Parathyroid adenoma (tissue), 2 donors: ENCODE results near the gene NXNL2.

ENCODE experiments used
- H2AFZ ChIP-seq: fragments of 300-600 bp; sonication (generic); one replicate; pipeline ENCODE4 v1.7.0; 2017; ENCODE audit warnings: antibody characterized with exemption, mild to moderate bottlenecking
- H3K27ac ChIP-seq: fragments of 300-600 bp; sonication (generic); one replicate; pipeline ENCODE4 v1.7.0; 2017
- H3K27me3 ChIP-seq: fragments of 300-600 bp; sonication (generic); one replicate; pipeline ENCODE4 v1.7.0; 2017; ENCODE audit warnings: low read length; ENCODE audit not compliant: control insufficient read depth, insufficient read depth
- H3K36me3 ChIP-seq: fragments of 300-600 bp; sonication (generic); one replicate; pipeline ENCODE4 v1.7.0; 2017; ENCODE audit warnings: low read length; ENCODE audit not compliant: control insufficient read depth, insufficient read depth
- H3K4me1 ChIP-seq: fragments of 300-600 bp; sonication (generic); one replicate; pipeline ENCODE4 v1.7.0; 2017; ENCODE audit warnings: control low read depth
- H3K4me2 ChIP-seq: fragments of 300-600 bp; sonication (generic); one replicate; pipeline ENCODE4 v1.7.0; 2017; ENCODE audit warnings: low read length
- H3K4me3 ChIP-seq: fragments of 300-600 bp; sonication (generic); one replicate; pipeline ENCODE4 v1.7.0; 2017; ENCODE audit warnings: low read depth, low read length
- H3K79me2 ChIP-seq: fragments of 300-600 bp; sonication (generic); one replicate; pipeline ENCODE4 v1.7.0; 2017; ENCODE audit warnings: control low read depth
- H3K9ac ChIP-seq: fragments of 300-600 bp; sonication (generic); one replicate; pipeline ENCODE4 v1.7.0; 2017; ENCODE audit warnings: mild to moderate bottlenecking
- H3K9me3 ChIP-seq: fragments of 300-600 bp; sonication (generic); one replicate; pipeline ENCODE4 v1.7.0; 2017; ENCODE audit warnings: low read length; ENCODE audit not compliant: control insufficient read depth
- TF ChIP-seq, protein P1 (sequence below): fragments of 300-600 bp; sonication (generic); IDR thresholded peaks from one replicate; pipeline ENCODE4 v1.7.0; 2017; ENCODE audit warnings: antibody characterized with exemption, mild to moderate bottlenecking
- donor health status: primary hyperparathyroidism.

The NXNL2 gene

DNA sequence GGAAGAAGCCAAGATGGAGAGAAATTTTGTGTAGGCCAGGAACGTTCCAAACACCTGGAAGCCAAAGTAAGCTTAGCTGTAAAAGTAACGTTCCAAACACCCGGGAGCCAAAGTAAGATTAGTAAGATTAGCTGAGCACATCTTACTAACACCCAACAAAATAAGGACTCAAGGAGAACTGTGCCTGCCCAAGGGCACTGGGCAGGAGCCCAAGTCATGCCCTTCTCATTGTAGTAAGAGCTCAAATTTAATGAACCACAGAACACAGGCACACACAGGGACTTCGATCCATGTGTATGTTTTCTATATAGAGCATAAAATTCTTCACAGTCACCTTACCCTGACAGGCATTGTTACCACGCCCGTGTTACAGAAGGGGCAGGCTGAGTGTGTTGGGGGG lies 36.1 kb upstream of the NXNL2 start:
- Histone ChIP-seq H3K27ac (no peak overlapping the region), H3K4me3 (no peak overlapping the region), H3K36me3 (no peaks in the 10 kb centered on the region), H3K4me2 (no peak overlapping the region), H3K27me3 (no peaks in the 10 kb centered on the region), H3K79me2 (no peaks in the 10 kb centered on the region), H3K9ac (no peak overlapping the region), H3K4me1 (no peaks in the 10 kb centered on the region), H3K9me3 (no peaks in the 10 kb centered on the region), H2AFZ (no peak overlapping the region)
- TF ChIP-seq, protein P1, sequence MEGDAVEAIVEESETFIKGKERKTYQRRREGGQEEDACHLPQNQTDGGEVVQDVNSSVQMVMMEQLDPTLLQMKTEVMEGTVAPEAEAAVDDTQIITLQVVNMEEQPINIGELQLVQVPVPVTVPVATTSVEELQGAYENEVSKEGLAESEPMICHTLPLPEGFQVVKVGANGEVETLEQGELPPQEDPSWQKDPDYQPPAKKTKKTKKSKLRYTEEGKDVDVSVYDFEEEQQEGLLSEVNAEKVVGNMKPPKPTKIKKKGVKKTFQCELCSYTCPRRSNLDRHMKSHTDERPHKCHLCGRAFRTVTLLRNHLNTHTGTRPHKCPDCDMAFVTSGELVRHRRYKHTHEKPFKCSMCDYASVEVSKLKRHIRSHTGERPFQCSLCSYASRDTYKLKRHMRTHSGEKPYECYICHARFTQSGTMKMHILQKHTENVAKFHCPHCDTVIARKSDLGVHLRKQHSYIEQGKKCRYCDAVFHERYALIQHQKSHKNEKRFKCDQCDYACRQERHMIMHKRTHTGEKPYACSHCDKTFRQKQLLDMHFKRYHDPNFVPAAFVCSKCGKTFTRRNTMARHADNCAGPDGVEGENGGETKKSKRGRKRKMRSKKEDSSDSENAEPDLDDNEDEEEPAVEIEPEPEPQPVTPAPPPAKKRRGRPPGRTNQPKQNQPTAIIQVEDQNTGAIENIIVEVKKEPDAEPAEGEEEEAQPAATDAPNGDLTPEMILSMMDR, result no peak

DNA sequence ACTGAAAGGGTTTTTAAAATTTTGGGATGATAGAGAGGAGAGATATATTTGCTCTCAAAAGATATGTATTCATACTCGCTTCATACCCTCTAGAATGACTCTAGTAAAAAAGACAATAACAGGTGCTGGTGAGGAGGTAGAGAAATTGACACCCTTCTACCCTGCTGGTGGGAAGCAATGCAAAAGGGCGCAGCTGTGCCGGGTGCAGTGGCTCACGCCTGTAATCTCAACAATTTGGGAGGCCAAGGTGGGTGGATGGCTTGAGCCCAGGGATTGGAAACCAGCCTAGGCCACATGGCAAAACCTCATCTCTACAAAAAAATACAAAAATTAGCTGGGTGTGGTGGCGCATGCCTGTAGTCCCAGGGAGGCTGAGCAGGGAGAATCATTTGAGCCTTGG lies 33.9 kb upstream of the NXNL2 start:
- Histone ChIP-seq H3K36me3 (no peaks in the 10 kb centered on the region), H3K4me1 (no peaks in the 10 kb centered on the region), H2AFZ (no peak overlapping the region), H3K9me3 (no peaks in the 10 kb centered on the region), H3K4me2 (no peak overlapping the region), H3K27ac (no peak overlapping the region), H3K27me3 (no peaks in the 10 kb centered on the region), H3K79me2 (no peaks in the 10 kb centered on the region), H3K4me3 (no peak overlapping the region), H3K9ac (no peak overlapping the region)
- TF ChIP-seq, protein P1, result no peak

DNA sequence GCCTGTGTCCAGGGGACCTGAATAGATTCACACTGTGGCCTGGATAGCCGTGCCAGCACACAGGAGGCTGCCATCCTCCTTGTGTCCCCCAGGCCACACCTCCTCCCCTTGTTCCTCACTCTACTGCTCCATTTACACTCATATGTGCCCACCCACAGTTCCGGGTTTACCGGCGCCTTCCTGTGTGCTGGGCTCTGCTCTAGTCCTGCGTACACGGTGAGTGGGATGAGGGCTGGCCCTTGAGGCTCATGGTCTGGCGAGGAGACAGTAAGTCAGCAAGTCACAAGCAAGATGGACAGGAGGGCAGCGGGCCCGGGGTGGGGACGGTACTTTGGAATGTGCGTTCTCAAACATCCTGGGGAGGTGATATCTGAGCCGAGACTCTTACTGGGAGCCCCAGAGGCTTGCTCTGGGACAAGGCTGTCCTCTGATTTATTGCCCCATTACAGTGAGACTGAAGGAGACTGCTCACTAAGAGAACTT lies 32.4 kb upstream of the NXNL2 start:
- H3K4me2 ChIP-seq, result no peak overlapping the region
- TF ChIP-seq, protein P1, result no peak
- H3K4me1 ChIP-seq, result no peaks in the 10 kb centered on the region
- no peak overlapping the region for H2AFZ ChIP-seq
- H3K27ac ChIP-seq, result no peak overlapping the region
- H3K36me3 ChIP-seq, result no peaks in the 10 kb centered on the region
- H3K27me3 ChIP-seq, result no peaks in the 10 kb centered on the region
- no peak overlapping the region for H3K4me3 ChIP-seq
- no peaks in the 10 kb centered on the region for H3K79me2 ChIP-seq
- H3K9me3 ChIP-seq, result no peaks in the 10 kb centered on the region
- no peak overlapping the region for H3K9ac ChIP-seq

DNA sequence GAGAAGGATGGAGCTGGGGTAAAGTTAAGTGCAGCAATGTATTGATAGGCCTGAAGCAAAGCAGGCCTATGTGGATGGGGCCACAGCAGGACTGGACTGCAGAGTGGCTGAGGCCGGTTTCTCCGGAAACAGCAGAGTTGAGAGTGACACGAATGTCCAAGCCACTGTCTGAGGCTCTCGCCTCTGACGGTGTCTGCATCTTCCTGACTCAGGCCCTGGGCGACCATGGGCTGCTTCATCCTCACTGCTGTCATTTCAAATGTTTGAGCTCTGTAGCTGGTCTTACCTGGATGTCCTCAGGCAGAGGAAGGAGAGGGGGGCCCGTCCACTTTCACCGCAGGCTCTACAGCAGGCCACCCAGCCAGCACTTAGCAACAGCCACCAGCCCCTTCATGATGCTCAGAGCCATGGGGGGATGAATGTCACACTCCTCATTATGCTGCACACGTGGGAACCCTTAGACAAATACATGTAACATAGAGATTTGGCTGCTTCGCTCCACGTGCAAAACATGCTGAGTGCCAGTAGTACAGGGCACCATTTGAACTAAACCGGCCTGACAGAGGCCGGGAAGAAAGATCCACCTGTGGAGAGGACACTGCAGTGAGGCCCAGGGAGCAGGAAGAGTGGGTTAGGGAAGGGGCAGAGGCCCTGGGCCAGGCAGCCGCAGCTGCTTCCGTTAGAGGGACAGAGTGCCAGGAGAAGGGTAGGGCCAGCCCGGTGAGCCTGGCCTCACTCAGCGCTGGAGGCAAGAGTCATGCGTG lies 31.7 kb upstream of the NXNL2 start:
- Histone ChIP-seq H3K79me2 (no peaks in the 10 kb centered on the region), H3K9me3 (no peaks in the 10 kb centered on the region), H3K9ac (no peak overlapping the region), H3K36me3 (no peaks in the 10 kb centered on the region), H3K27me3 (no peaks in the 10 kb centered on the region), H3K4me2 (no peak overlapping the region), H3K4me1 (no peaks in the 10 kb centered on the region), H3K4me3 (no peak overlapping the region), H3K27ac (no peak overlapping the region), H2AFZ (no peak overlapping the region)
- TF ChIP-seq, protein P1, result no peak
